ENCODE data around the gene LPIN3.

DNA sequence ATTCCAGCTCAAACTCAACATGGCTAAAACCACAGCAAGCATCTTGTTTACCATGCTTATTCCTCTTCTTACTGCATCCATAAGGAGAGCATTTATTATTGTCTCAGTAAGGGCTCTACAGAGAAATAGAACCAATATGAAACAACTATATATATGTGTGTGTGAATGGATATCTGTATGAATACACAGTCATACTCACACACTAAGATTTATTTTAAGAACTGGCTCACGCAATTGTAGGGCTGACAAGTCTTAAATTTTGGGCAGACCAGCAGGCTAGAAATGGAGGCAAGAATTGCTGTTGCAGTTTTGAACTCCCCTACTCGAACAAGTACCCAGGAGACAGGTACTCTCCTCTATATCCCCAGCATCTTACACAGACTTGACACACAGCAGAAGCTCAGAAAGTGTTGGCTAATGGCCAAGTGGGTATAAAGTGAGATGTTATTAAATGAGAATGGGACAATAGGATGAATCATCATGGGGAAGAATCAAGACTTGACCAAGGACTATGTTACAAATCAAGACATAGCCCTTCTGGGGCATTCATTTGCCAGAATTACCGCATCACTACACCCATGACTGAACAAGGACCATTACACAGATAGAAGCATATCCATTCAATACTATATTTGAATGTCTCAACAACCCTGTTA lies 36.1 kb upstream of the LPIN3 start:
- TF ChIP-seq, protein P1, sequence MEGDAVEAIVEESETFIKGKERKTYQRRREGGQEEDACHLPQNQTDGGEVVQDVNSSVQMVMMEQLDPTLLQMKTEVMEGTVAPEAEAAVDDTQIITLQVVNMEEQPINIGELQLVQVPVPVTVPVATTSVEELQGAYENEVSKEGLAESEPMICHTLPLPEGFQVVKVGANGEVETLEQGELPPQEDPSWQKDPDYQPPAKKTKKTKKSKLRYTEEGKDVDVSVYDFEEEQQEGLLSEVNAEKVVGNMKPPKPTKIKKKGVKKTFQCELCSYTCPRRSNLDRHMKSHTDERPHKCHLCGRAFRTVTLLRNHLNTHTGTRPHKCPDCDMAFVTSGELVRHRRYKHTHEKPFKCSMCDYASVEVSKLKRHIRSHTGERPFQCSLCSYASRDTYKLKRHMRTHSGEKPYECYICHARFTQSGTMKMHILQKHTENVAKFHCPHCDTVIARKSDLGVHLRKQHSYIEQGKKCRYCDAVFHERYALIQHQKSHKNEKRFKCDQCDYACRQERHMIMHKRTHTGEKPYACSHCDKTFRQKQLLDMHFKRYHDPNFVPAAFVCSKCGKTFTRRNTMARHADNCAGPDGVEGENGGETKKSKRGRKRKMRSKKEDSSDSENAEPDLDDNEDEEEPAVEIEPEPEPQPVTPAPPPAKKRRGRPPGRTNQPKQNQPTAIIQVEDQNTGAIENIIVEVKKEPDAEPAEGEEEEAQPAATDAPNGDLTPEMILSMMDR (IDR thresholded peaks at IDR 0.05): no peak
- TF ChIP-seq TAF1 (IDR thresholded peaks at IDR 0.05; ENCODE audit: borderline replicate concordance, low read depth, low read length): no peak
- no peak for TF ChIP-seq POLR2AphosphoS5 (IDR thresholded peaks at IDR 0.05; ENCODE audit: low read depth, low read length)
- TF ChIP-seq, protein P2, sequence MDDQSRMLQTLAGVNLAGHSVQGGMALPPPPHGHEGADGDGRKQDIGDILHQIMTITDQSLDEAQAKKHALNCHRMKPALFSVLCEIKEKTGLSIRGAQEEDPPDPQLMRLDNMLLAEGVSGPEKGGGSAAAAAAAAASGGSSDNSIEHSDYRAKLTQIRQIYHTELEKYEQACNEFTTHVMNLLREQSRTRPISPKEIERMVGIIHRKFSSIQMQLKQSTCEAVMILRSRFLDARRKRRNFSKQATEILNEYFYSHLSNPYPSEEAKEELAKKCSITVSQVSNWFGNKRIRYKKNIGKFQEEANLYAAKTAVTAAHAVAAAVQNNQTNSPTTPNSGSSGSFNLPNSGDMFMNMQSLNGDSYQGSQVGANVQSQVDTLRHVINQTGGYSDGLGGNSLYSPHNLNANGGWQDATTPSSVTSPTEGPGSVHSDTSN (IDR thresholded peaks at IDR 0.05): no peak
- no peak for TF ChIP-seq EP300 (IDR thresholded peaks at IDR 0.05; ENCODE audit: borderline replicate concordance in 1 of 2, low read depth in 1 of 2, low read length in 1 of 2)
- TF ChIP-seq EZH2phosphoT487 (IDR thresholded peaks at IDR 0.05; ENCODE audit: borderline replicate concordance, low read depth): no peak
- TF ChIP-seq, protein P3, sequence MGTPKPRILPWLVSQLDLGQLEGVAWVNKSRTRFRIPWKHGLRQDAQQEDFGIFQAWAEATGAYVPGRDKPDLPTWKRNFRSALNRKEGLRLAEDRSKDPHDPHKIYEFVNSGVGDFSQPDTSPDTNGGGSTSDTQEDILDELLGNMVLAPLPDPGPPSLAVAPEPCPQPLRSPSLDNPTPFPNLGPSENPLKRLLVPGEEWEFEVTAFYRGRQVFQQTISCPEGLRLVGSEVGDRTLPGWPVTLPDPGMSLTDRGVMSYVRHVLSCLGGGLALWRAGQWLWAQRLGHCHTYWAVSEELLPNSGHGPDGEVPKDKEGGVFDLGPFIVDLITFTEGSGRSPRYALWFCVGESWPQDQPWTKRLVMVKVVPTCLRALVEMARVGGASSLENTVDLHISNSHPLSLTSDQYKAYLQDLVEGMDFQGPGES (IDR thresholded peaks at IDR 0.05; ENCODE audit: low read depth, low read length): no peak
- no peak for TF ChIP-seq RFX5 (IDR thresholded peaks at IDR 0.05; ENCODE audit: low read length)
- no peak for TF ChIP-seq ELF1 (IDR thresholded peaks at IDR 0.05)
- no peak for TF ChIP-seq FOXM1 (IDR thresholded peaks at IDR 0.05; ENCODE audit: low read depth)
- no peak for TF ChIP-seq MXI1 (IDR thresholded peaks at IDR 0.05; ENCODE audit: low read depth, low read length)
